ENCODE measurements around the gene MEIS1. TPM values are rescaled to one million over a fixed set of nuclear protein-coding genes. Genes with fewer than 3 reads are reported as not detected.
A peak's percentile ranks its signal among the peaks of the same experiment; 100 is the strongest.

Gene MEIS1
- total RNA-seq, 1 experiment from 2014 or later = 4.1 TPM

- Histone ChIP-seq H3K9ac (ENCODE audit: low read length) (no peak overlapping the region), H4K20me1 (ENCODE audit: low read length) (no peaks in the 10 kb centered on the region), H3K27me3 (ENCODE audit: low read length) (no peaks in the 10 kb centered on the region), H3K79me2 (ENCODE audit: low read length) (peaks cover 16% of the 10 kb centered on the region; the same call in 1 of the 2 replicates), H3K9me3 (ENCODE audit: low read length) (no peaks in the 10 kb centered on the region), H3K4me2 (ENCODE audit: low read length) (peak overlapping the region; percentile 95), H3K36me3 (ENCODE audit: low read depth, low read length) (no peaks in the 10 kb centered on the region), H3F3A (ENCODE audit: low read length, unreplicated experiment) (no peaks in the 10 kb centered on the region), H2AFZ (ENCODE audit: low read length) (no peak overlapping the region), H3K27ac (ENCODE audit: low read length) (no peak overlapping the region), H3K9me2 (replicated peaks; ENCODE audit: low read length) (no peaks in the 10 kb centered on the region), H3K4me1 (ENCODE audit: insufficient read depth, low read length) (no peaks in the 10 kb centered on the region), H3K4me3 (ENCODE audit: low read length) (peak overlapping the region; percentile 91)
- CTCF ChIA-PET = no interaction called here
- ATAC-seq (no peak), DNase-seq (no peak)
- POLR2A ChIA-PET (ENCODE audit: unreplicated experiment) = no interaction called here
- TF ChIP-seq EZH2 (IDR thresholded peaks at IDR 0.05; ENCODE audit: low read length, unreplicated experiment) (no peak), CTCF (conservative IDR thresholded peaks at IDR 0.05; ENCODE audit: low read depth, low read length) (no peak), EZH2phosphoT487 (IDR thresholded peaks at IDR 0.05; ENCODE audit: borderline replicate concordance, low read length) (no peak)
- intact Hi-C loops (cut with micrococcal nuclease) = loop anchor here (5.0 to 10.0 kb wide), 2 partner anchors 777 to 1134 kb away; no protein-coding TSS in a partner anchor
- BruUV-seq (replicated peaks) = no TSS peak
These were observed 3.0 kb downstream of the MEIS1 start for GRCh38 chr2:66437691-66438497.

- Histone ChIP-seq H3K79me2 (ENCODE audit: low read length) (peaks cover 16% of the 10 kb centered on the region; the same call in 1 of the 2 replicates), H3K9me3 (ENCODE audit: low read length) (no peaks in the 10 kb centered on the region), H4K20me1 (ENCODE audit: low read length) (no peaks in the 10 kb centered on the region), H3K4me3 (ENCODE audit: low read length) (no peak overlapping the region), H3K9ac (ENCODE audit: low read length) (no peak overlapping the region), H3K4me2 (ENCODE audit: low read length) (no peak overlapping the region), H2AFZ (ENCODE audit: low read length) (no peak overlapping the region), H3K27me3 (ENCODE audit: low read length) (no peaks in the 10 kb centered on the region), H3F3A (ENCODE audit: low read length, unreplicated experiment) (no peaks in the 10 kb centered on the region), H3K4me1 (ENCODE audit: insufficient read depth, low read length) (no peaks in the 10 kb centered on the region), H3K9me2 (replicated peaks; ENCODE audit: low read length) (no peaks in the 10 kb centered on the region), H3K27ac (ENCODE audit: low read length) (no peak overlapping the region), H3K36me3 (ENCODE audit: low read depth, low read length) (no peaks in the 10 kb centered on the region)
- ATAC-seq = no peak
- BruUV-seq (replicated peaks) = no TSS peak
- intact Hi-C loops (cut with micrococcal nuclease) = loop anchor here (5.0 to 10.0 kb wide), 2 partner anchors 776 to 1134 kb away; no protein-coding TSS in a partner anchor
- ChIA-PET POLR2A (ENCODE audit: unreplicated experiment) (no interaction called here), CTCF (no interaction called here)
- no peak for DNase-seq
- TF ChIP-seq EZH2phosphoT487 (IDR thresholded peaks at IDR 0.05; ENCODE audit: borderline replicate concordance, low read length) (no peak), CTCF (conservative IDR thresholded peaks at IDR 0.05; ENCODE audit: low read depth, low read length) (no peak), EZH2 (IDR thresholded peaks at IDR 0.05; ENCODE audit: low read length, unreplicated experiment) (no peak)
These were observed 3.5 kb downstream of the MEIS1 start for GRCh38 chr2:66438498-66438833.
